Left kidney (tissue), 8 donors: ENCODE measurements around the gene ZNF184. TPM values are rescaled to one million over a fixed set of nuclear protein-coding genes. Genes with fewer than 3 reads are reported as not detected.
A peak's percentile ranks its signal among the peaks of the same experiment; 100 is the strongest.

Experiments used
- DNase-seq: peaks from one replicate; pipeline ENCODE4 v3.0.0-alpha.2; 2013
- long read RNA-seq, 8 donors: transcript quantifications; one replicate each; lab custom pipeline, GENCODE V29; 2026
- polyA plus RNA-seq: library from polyadenylated mRNA; unstranded; fragments of 120-200 nt; gene quantifications from one replicate; pipeline ENCODE4 v1.2.1, GENCODE V29; 2013; ENCODE audit not compliant: insufficient read length

ZNF184 gene
- polyA plus RNA-seq: 20.6 TPM
- long read RNA-seq, donor 1, partial matches to known transcripts: 0 of 2 reads
- long read RNA-seq, donor 1, other reads (novel, unspliced or antisense): 0 of 2 reads
- long read RNA-seq, donor 2, partial matches to known transcripts: 0 of 2 reads
- long read RNA-seq, donor 2, other reads (novel, unspliced or antisense): 0 of 2 reads
- long read RNA-seq, donor 3, partial matches to known transcripts: 0 of 1 reads
- long read RNA-seq, donor 3, other reads (novel, unspliced or antisense): 0 of 1 reads
- long read RNA-seq, donor 4: 0 reads
- long read RNA-seq, donor 5: 0 reads
- long read RNA-seq, donor 6: 0 reads
- long read RNA-seq, donor 7, partial matches to known transcripts: 0 of 10 reads
- long read RNA-seq, donor 7, other reads (novel, unspliced or antisense): 7 of 10 reads
- long read RNA-seq, donor 8, partial matches to known transcripts: 0 of 1 reads
- long read RNA-seq, donor 8, other reads (novel, unspliced or antisense): 0 of 1 reads

GRCh38 chr6:27472617-27473400 is at the start of gene ZNF184:
ZNF184 (minus strand) TSS chr6:27473105; CDS start chr6:27472294, 811 bp downstream.
- DNase-seq: peak; percentile 98

- peak; percentile 81 for DNase-seq
Observed at GRCh38 chr6:27518881-27519795, 46.2 kb upstream of the ZNF184 start.

DNA sequence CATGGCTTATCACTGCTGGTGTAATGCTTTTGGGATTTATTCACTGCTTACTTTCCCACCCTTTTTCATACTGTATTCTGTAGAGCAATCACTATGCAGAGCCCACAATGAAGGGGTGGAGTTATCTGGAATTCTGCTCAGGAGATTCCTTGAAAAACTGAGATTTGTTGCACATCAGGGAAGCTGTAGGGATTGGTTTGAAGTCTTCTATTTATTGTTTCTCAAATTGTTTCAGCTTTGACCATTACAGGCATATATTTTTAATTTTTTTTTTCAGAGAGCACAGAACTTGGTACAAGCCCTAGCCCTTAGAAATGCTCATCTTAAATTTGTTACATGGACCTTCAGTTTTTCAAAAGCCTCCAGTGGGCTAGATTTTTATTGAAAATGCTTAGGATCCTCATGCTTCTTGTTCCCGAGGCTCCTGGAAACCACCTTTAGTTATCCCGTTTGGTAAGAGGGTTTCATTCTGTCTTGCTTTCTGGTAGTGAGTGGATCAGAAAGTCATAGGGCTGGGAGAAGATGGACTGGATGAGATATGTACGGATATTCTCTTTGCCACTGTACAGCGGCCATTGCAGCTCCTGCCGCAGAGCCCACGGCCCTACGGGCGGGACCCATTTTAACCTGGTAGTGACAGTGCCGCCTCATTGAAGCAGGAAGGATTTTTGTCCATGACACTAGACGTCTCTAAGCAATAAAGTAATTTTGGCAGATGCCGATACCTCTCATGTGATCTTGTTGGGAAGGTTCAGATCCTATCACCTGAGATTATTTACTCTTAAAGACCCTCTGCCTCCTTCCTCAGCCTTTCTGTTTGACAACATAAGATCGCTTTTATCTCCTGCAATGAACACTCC is 45.3 kb upstream of the ZNF184 start:
- no peak for DNase-seq

GRCh38 chr6:27517238-27517637 is 44.3 kb upstream of the ZNF184 start:
- no peak for DNase-seq

DNA sequence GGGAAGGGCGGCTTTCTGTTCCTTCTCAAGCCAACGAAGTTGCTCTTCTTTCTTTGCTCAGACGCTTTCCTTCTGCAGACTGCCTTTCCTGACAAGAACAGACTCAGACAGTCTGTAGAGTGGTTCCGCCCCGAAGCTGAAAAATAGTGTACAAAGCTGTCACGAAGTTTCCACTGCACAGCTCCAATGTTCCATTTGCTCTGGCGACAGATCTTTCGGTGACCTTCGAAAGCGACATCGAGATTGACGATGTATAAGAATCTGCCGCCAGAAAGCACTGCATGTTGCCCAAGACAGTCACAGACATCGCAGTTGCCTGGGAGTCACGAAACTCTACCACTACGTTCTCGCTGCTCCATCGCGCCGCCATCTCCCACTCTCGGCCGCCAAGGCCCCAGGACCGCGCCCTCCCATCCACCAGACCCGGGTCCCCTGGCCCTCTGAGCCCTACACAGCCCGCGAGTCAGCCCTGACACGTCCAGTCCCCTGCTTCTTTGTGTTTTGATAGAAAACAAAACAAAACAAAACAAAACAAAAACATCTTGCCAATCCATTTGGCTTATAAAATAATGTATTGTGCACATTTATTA is 42.1 kb upstream of the ZNF184 start:
- no peak for DNase-seq

GRCh38 chr6:27512525-27512924 is 39.6 kb upstream of the ZNF184 start:
- DNase-seq: no peak

DNA sequence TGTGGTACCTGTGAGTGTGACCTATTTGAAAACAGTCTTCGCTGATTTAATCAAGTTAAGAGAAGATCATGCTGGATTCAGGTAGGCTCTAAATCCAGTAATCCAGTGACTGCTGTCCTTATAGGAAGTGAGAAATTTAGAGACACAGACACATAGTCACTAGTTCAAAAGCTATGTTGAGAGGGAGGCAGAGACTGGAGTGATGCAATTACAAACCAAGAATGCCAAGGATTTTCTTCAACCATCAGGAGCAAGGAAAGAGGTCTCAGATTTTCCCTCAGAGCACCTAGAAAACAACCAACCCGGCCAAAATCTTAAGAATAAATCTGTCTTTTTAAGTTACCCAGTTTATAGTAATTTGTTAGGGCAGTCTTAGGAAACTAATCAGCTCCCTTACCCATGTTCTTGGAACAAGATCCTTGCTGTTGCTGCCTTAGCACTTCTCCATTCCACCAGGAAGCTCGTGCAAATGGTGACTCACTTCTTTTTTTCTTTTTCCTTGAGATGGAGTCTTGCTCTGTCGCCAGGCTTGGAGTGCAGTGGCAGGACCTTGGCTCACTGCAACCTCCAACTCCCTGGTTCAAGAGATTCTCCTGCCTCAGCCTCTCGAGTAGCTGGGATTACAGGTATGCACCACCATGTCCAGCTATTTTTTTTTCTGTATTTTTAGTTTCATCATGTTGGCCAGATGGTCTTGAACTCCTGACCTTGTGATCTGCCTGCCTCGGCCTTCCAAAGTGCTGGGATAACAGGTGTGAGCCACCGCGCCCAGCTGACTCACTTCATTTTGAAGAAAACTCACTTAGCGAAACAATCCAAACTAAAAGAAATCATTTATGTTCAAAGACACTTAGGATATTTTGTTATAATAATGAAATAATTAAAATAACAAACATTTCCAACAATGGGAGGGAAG is 34.4 kb upstream of the ZNF184 start:
- no peak for DNase-seq

GRCh38 chr6:27505209-27506027 is 32.5 kb upstream of the ZNF184 start:
- DNase-seq: no peak

DNA sequence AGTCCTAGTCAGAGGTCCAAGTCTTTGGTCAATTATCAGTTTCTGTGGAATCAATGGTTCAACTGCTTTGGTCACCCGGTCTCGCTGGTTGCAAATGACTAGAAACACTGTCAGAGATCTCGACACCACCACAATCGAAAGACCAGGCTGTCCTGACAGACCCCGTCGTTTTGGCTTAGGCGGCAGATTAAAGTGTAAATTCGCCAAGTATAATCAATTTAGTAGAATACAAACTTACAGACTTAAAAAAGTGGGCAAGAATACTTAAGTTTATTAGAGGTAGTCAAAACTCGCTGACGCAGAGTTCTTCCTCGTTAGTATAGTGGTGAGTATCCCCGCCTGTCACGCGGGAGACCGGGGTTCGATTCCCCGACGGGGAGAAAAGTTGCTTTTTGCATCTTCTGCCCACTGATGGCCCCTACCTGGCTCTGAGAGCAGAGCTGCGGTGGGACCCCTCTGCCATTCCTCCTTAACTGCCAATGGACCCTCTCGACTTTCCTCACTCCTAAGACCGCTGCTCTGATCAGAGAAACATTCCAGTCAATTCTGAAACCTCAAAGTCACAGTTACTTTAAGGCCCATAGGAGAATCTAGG is 30.6 kb upstream of the ZNF184 start:
- DNase-seq: peak; percentile 79

DNA sequence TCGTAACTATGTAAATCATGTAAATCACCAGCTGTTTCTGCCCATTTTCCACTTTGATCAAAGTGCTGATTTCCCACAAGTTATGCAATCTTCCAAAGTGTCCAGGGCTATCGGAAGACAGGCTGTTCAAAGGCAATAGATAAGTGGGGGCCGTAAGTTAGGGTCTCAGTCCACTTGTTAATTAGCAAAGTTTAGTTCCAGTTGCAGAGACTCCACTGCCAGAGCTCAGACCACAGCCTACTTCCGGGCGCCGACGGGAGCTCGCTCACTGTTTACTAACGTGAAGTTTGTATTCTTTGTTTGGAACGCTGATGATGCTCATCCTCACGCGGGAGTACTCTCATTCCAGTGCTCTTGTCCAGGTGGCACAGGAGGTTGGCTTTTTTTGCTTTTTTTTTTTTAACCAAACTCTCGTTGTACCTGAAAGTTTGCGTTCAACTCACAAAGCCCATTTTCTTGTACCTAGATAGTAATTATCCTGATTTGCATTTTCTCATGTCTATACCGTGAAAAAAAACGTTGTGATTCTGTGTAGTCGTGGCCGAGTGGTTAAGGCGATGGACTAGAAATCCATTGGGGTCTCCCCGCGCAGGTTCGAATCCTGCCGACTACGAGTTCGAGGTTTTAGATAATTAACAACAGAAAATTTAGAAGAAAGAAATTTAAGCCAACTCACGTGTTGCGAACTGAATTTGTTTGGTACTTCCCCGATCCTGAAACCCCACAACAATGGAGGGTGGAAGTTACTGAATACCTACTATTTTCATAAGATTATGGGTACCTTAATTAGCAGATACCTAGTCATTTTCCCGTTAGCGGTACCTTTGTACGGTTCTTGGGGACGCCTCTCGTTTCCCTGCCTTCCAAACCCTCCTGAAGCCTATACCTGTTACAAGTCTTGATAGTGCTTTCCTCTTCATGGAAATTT is 29.9 kb upstream of the ZNF184 start:
- peak; percentile 64 for DNase-seq

GRCh38 chr6:27501187-27501586 is 28.3 kb upstream of the ZNF184 start:
- no peak for DNase-seq

- no peak for DNase-seq
Observed at GRCh38 chr6:27500177-27500576, 27.3 kb upstream of the ZNF184 start.

DNA sequence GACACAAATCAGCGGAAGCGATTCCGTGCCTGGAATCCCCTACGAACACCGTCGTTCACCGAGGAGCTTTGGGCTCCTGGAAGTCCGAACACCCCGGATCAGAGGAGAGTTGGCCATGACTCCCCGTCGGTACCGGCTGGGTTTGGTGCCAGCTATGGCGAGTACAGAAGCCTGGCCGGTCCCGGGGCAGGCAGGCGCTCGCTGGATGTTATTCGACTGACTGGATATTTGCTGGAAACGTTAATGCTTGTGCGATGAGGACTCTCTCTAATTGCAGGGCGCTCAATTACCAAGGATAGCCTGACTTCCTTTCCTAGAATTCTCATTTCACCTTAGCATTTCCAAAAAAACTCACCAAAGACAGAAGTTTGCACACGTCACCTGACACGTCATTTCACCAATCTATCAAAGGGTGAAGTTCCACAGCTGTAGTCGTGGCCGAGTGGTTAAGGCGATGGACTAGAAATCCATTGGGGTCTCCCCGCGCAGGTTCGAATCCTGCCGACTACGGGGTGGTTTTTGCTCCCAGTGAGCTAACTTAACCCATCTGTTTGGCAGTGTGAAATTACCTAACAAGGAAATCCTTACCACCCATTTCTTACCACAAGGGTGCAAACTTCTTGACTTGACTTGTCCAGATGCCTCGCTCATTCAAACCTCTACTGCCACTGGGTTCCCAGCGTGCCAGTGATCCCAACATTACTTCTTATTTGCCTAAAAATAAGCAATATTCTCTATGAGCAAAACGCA is 22.7 kb upstream of the ZNF184 start:
- peak; percentile 34 for DNase-seq

DNA sequence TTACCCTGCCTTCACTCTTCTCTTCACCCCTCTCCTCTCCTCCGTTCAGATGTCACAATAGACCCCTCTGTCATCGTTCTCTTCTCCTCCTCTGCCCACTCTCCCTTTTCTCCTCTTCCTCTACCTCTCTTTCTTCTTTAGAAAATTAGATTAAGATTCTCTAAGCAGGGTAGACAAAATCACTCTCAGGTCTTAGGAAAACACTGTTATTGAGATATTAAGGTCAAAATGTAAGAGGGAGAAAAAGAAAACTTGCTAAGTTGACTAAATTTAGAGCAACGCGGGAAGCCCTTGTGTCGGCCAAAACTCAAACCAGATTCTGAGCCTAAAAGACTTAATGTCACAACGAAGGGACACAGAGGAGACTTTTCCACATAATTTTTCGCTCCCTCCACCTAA is 22.1 kb upstream of the ZNF184 start:
- no peak for DNase-seq

GRCh38 chr6:27494103-27494502 is 21.2 kb upstream of the ZNF184 start:
- DNase-seq: no peak

- DNase-seq: no peak
Observed at GRCh38 chr6:27492631-27493190, 19.8 kb upstream of the ZNF184 start.
